Measurements from ENCODE around the gene SCAF4.
"Not testable (repeated sequence)": the region's sequence is repeated elsewhere in the genome, so short reads cannot be mapped to it uniquely, and the experiment has no call there.

Gene SCAF4

DNA sequence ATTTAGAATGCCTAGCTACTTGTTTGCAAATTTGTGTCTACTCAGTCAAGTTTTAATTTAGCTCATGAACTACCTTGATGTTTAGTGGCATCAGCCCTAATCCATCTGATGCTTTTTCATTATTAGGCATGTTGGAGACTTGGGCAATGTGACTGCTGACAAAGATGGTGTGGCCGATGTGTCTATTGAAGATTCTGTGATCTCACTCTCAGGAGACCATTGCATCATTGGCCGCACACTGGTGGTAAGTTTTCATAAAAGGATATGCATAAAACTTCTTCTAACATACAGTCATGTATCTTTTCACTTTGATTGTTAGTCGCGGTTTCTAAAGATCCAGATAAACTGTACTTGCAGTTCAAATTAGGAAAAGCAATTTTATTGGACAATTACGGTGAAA lies 64.8 kb downstream of the SCAF4 start:
- in situ Hi-C loops (cut with MboI; ENCODE audit: low sequenced_read_pairs, unreplicated experiment), result no loop called here
- TF ChIP-seq, protein P1, sequence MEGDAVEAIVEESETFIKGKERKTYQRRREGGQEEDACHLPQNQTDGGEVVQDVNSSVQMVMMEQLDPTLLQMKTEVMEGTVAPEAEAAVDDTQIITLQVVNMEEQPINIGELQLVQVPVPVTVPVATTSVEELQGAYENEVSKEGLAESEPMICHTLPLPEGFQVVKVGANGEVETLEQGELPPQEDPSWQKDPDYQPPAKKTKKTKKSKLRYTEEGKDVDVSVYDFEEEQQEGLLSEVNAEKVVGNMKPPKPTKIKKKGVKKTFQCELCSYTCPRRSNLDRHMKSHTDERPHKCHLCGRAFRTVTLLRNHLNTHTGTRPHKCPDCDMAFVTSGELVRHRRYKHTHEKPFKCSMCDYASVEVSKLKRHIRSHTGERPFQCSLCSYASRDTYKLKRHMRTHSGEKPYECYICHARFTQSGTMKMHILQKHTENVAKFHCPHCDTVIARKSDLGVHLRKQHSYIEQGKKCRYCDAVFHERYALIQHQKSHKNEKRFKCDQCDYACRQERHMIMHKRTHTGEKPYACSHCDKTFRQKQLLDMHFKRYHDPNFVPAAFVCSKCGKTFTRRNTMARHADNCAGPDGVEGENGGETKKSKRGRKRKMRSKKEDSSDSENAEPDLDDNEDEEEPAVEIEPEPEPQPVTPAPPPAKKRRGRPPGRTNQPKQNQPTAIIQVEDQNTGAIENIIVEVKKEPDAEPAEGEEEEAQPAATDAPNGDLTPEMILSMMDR (IDR thresholded peaks at IDR 0.05; ENCODE audit: borderline replicate concordance, control extremely low read depth, extremely low read depth, insufficient read depth, missing control alignments), result no peak
- no peak for DNase-seq (ENCODE audit: low spot score)

DNA sequence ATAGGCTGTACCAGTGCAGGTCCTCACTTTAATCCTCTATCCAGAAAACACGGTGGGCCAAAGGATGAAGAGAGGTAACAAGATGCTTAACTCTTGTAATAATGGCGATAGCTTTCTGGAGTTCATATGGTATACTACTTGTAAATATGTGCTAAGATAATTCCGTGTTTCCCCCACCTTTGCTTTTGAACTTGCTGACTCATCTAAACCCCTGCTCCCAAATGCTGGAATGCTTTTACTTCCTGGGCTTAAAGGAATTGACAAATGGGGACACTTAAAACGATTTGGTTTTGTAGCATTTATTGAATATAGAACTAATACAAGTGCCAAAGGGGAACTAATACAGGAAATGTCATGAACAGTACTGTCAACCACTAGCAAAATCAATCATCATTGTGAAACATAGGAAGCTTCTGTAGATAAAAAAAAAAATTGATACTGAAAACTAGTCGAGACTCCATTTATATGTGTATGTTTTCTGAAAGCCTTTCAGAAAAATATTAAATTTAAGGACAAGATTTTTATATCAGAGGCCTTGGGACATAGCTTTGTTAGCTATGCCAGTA lies 65.4 kb downstream of the SCAF4 start:
- DNase-seq (ENCODE audit: low spot score), result no peak
- in situ Hi-C loops (cut with MboI; ENCODE audit: low sequenced_read_pairs, unreplicated experiment), result no loop called here
- TF ChIP-seq, protein P1 (IDR thresholded peaks at IDR 0.05; ENCODE audit: borderline replicate concordance, control extremely low read depth, extremely low read depth, insufficient read depth, missing control alignments), result no peak

DNA sequence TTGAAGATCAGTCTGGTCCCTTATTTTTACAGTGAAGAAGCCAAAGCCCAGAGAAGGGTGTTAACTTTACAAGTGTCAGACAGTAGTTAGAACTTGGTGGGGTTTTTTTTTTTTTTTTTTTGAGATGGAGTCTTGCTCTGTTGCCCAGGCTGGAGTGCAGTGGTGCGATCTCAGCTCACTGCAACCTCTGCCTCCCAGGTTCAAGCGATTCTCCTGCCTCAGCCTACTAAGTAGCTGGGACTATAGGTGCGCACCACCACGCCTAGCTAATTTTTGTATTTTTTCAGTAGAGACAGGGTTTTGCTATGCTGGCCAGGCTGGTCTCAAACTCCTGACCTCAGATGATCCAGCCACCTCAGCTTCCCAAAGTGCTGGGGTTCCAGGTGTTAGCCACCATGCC lies 66.0 kb downstream of the SCAF4 start:
- DNase-seq (ENCODE audit: low spot score); in situ Hi-C loops (cut with MboI; ENCODE audit: low sequenced_read_pairs, unreplicated experiment): not testable (repeated sequence)

DNA sequence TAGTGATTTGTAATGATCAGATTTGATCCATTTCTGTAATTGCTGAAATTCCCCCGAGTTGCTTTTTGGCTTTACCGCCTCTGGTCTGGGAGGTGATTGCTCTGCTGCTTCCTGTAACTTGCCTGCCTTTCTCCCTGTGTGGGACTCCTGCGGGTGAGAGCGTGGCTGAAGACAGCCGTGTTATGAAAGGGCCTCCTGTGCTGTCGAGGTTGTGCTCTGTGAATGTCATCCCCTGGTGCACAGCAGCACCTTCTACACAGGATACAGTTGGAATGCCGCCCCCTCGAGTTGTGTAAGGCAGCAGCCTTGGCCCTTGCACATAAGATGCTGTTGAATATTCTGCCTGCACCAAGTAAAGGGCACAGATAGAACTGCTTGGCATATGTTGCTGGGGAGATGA lies 66.5 kb downstream of the SCAF4 start:
- TF ChIP-seq, protein P1 (IDR thresholded peaks at IDR 0.05; ENCODE audit: borderline replicate concordance, control extremely low read depth, extremely low read depth, insufficient read depth, missing control alignments), result no peak
- in situ Hi-C loops (cut with MboI; ENCODE audit: low sequenced_read_pairs, unreplicated experiment), result no loop called here
- DNase-seq (ENCODE audit: low spot score), result no peak

DNA sequence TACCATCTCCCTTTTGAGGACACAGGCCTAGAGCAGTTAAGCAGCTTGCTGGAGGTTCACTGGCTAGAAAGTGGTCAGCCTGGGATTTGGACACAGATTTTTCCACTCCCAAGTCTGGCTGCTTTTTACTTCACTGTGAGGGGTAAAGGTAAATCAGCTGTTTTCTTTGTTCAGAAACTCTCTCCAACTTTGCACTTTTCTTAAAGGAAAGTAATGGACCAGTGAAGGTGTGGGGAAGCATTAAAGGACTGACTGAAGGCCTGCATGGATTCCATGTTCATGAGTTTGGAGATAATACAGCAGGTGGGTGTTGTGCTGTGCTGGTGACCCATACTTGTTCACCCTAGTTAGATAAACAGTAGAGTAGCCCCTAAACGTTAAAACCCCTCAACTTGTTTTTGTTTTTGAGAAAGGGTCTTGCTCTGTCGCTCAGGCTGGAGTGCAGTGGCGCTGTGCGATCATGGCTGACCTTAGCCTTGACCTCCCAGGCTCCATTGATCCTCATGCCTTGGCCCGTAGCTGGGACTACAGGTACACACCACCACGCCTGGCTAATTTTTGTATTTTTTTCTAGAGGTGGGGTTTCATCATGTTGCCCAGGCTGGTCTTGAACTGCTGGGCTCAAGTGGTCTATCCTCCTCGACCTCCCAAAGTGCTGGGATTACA lies 68.2 kb downstream of the SCAF4 start:
- no peak for DNase-seq (ENCODE audit: low spot score)
- in situ Hi-C loops (cut with MboI; ENCODE audit: low sequenced_read_pairs, unreplicated experiment), result no loop called here
- TF ChIP-seq, protein P1 (IDR thresholded peaks at IDR 0.05; ENCODE audit: borderline replicate concordance, control extremely low read depth, extremely low read depth, insufficient read depth, missing control alignments), result no peak

DNA sequence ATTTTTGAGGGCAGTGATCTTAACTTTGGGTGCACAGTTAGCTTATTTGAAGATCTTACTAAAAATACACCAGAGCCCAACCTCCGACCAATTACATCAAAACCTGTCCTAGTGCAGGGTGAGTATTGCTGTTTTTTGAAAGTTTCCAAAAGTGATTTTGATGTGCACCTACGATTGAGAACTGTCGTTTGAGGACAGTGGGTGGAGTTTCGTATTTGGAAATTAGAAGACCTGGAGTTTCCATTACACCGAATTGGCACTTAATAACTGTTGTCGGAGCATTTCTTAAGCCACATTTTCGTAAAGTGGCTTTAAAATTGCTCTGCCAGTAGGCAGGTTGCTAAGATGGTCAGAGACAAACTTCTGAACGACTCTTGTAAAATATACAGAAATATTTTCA lies 71.3 kb downstream of the SCAF4 start:
- TF ChIP-seq, protein P1 (IDR thresholded peaks at IDR 0.05; ENCODE audit: borderline replicate concordance, control extremely low read depth, extremely low read depth, insufficient read depth, missing control alignments), result no peak
- in situ Hi-C loops (cut with MboI; ENCODE audit: low sequenced_read_pairs, unreplicated experiment), result no loop called here
- no peak for DNase-seq (ENCODE audit: low spot score)

DNA sequence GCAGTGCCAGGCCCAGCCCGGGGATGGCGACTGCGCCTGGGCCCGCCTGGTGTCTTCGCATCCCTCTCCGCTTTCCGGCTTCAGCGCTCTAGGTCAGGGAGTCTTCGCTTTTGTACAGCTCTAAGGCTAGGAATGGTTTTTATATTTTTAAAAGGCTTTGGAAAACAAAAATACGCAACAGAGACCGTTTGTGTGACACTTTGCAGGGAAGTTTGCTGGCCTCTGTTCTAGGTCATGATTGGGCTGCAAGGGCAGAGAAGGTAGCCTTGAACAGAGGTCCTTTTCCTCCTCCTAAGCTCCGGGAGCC lies 71.7 kb downstream of the SCAF4 start:
- DNase-seq (ENCODE audit: low spot score), result no peak
- in situ Hi-C loops (cut with MboI; ENCODE audit: low sequenced_read_pairs, unreplicated experiment), result no loop called here
- TF ChIP-seq, protein P1 (IDR thresholded peaks at IDR 0.05; ENCODE audit: borderline replicate concordance, control extremely low read depth, extremely low read depth, insufficient read depth, missing control alignments), result no peak
